Measurements from ENCODE around the gene TEK. TPM values are rescaled to one million over a fixed set of nuclear protein-coding genes. Genes with fewer than 3 reads are reported as not detected.

Gene TEK
- total RNA-seq, 1 donor from 2014 or later, result 0.26 TPM

DNA sequence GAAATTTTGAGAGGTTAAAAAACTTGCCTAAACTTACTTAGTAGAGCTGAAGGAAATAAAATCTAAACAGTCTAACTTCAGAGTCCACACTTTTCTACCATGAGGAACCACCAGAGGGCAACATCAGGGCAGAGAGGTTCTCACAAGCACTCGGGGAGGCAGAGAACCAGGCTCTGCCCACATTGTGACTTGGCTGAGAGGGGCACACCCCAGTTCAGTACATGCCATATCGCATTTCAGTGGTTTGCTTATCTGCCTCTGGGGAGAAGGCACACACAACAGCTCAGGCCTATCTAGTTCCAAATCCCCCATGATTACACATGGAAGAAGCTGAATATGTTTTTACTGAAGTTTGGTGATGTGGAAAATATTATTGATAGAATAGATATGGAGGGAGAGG is 138.7 kb downstream of the TEK start:
- Histone ChIP-seq H3K27me3 (ENCODE audit: control insufficient read depth, insufficient read depth, low read length) (no peaks in the 10 kb centered on the region), H3K36me3 (ENCODE audit: control insufficient read depth, insufficient read depth, low read length) (no peaks in the 10 kb centered on the region), H3K4me3 (ENCODE audit: low read depth, low read length) (no peak overlapping the region)
- FAIRE-seq (no peak), DNase-seq (ENCODE audit: low read depth) (peak; percentile 75)
- TF ChIP-seq, protein P1, sequence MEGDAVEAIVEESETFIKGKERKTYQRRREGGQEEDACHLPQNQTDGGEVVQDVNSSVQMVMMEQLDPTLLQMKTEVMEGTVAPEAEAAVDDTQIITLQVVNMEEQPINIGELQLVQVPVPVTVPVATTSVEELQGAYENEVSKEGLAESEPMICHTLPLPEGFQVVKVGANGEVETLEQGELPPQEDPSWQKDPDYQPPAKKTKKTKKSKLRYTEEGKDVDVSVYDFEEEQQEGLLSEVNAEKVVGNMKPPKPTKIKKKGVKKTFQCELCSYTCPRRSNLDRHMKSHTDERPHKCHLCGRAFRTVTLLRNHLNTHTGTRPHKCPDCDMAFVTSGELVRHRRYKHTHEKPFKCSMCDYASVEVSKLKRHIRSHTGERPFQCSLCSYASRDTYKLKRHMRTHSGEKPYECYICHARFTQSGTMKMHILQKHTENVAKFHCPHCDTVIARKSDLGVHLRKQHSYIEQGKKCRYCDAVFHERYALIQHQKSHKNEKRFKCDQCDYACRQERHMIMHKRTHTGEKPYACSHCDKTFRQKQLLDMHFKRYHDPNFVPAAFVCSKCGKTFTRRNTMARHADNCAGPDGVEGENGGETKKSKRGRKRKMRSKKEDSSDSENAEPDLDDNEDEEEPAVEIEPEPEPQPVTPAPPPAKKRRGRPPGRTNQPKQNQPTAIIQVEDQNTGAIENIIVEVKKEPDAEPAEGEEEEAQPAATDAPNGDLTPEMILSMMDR (IDR thresholded peaks at IDR 0.05; ENCODE audit: insufficient read depth, low read length, severe bottlenecking), result peak; percentile 76

DNA sequence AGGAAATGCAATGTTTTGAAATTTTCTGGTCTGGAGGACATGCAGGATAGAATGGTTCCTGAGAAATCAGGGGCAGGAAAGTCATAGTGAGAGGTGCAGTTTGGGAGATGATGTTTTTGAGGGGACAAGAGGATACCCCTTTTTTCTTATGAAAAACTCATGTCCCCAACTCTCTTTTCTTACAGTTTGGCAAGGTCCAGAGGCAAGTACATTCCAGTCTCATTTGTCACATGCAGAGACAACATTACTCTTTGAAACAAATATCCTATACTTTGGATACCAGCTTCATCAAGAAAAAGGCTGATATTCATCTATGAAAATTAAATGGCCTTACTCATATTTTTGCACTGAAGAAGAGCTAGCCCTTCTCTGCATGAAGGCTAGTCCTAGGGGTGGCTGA is 139.7 kb downstream of the TEK start:
- no peak overlapping the region for H3K4me3 ChIP-seq (ENCODE audit: low read depth, low read length)
- no peaks in the 10 kb centered on the region for H3K27me3 ChIP-seq (ENCODE audit: control insufficient read depth, insufficient read depth, low read length)
- TF ChIP-seq, protein P1 (IDR thresholded peaks at IDR 0.05; ENCODE audit: insufficient read depth, low read length, severe bottlenecking), result no peak
- H3K36me3 ChIP-seq (ENCODE audit: control insufficient read depth, insufficient read depth, low read length), result no peaks in the 10 kb centered on the region
- FAIRE-seq (no peak), DNase-seq (ENCODE audit: low read depth) (peak; percentile 40)

DNA sequence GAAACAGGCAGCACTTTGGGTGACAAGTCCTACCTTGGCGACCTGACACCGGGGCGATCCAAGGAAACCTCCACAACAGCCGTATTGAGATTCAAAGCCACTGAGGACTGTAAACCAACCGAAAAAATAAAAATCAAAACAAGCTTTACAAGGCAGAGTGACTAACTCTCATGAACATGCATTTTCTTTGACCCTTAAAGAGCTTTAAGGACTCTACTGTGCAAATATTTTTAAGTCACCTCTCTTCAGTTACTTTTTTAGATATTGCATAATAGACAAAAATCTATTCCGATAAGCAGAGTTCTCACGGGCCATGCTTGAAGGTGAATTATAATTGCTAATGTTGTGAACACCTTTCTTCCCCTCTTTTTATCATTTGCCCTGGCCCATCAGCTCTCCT is 149.6 kb downstream of the TEK start:
- no peak for FAIRE-seq
- peaks cover 4% of the 10 kb centered on the region for H3K27me3 ChIP-seq (ENCODE audit: control insufficient read depth, insufficient read depth, low read length)
- H3K4me3 ChIP-seq (ENCODE audit: low read depth, low read length), result no peak overlapping the region
- H3K36me3 ChIP-seq (ENCODE audit: control insufficient read depth, insufficient read depth, low read length), result no peaks in the 10 kb centered on the region
- TF ChIP-seq, protein P1 (IDR thresholded peaks at IDR 0.05; ENCODE audit: insufficient read depth, low read length, severe bottlenecking), result no peak
- no peak for DNase-seq (ENCODE audit: low read depth)

DNA sequence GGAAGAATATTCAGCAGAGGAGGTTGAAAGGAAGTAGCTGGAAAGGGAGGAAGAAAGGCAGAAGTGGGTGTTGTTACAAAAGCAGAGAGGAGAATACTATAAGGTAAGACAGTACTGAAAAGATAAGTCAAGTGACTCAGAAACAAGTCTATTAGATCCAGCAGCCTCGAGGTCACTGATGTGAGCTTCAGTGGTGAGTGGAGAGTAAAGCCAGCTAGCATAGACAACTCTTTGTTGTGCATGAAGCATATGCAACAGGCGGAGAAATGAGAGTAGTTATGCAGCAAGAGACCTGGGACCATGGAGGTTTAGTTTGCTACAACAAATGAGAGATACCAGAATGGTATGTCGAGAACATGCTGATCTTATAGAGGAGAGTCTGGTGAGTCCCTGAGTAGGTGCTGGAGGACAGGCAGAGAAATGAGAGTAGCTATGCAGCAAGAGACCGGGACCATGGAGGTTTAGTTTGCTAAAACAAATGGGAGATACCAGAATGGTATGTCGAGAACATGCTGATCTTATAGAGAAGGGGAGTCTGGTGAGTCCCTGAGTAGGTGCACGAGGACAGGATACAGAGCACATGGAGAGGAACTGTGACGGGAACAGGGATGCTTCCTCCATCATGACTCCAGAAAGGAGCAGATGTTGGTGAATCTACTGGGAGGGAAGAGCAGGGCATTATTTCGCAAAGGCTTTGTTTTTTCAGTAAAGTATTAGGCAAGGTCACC is 151.9 kb downstream of the TEK start:
- no peak for DNase-seq (ENCODE audit: low read depth)
- TF ChIP-seq, protein P1 (IDR thresholded peaks at IDR 0.05; ENCODE audit: insufficient read depth, low read length, severe bottlenecking), result no peak

DNA sequence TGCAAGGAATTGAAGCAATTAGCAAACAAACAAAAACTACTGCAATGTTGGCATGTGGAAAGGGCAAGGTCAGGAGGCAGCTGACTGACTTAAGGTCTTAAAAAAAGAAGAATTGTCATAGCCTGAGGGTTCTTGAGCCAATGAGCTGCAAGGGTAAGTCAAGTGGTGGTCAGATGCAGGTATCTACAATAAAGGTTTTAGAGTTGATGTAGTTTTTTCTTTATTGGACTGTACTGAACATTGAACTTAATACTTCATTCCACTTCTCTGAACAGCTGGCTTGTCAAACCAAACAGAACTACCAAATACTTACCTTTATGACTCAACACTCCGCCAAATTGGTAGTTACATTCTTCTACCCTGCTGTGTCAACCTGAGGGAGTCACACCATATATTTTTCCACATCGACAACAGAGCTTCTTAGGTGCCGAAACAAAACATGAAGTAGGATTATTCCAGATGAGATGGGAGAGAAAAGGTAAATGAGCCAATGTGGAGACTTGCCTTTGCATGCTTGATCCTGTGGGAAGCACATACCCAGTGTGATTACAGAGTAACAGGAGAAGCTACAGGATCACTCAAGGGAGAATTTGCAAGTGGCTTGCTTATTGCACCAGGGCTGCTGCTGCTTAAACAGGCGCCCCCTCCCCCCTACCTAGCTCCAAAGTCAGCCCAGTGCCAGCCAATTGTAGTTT is 152.6 kb downstream of the TEK start:
- H3K4me3 ChIP-seq (ENCODE audit: low read depth, low read length), result no peak overlapping the region
- peak; percentile 28 for FAIRE-seq
- TF ChIP-seq, protein P1 (IDR thresholded peaks at IDR 0.05; ENCODE audit: insufficient read depth, low read length, severe bottlenecking), result no peak
- no peaks in the 10 kb centered on the region for H3K36me3 ChIP-seq (ENCODE audit: control insufficient read depth, insufficient read depth, low read length)
- DNase-seq (ENCODE audit: low read depth), result peak; percentile 85
- H3K27me3 ChIP-seq (ENCODE audit: control insufficient read depth, insufficient read depth, low read length), result peaks cover 4% of the 10 kb centered on the region

More for the DNA sequence above, 151.9 kb downstream of the TEK start:
- no peak for FAIRE-seq
- no peak overlapping the region for H3K4me3 ChIP-seq (ENCODE audit: low read depth, low read length)
- H3K36me3 ChIP-seq (ENCODE audit: control insufficient read depth, insufficient read depth, low read length), result no peaks in the 10 kb centered on the region
- H3K27me3 ChIP-seq (ENCODE audit: control insufficient read depth, insufficient read depth, low read length), result peaks cover 4% of the 10 kb centered on the region

All from bronchial epithelial cell (primary cell).